Measurements from ENCODE around the gene SLC34A3. TPM values are rescaled to one million over a fixed set of nuclear protein-coding genes. Genes with fewer than 3 reads are reported as not detected.

The SLC34A3 gene
- polyA plus RNA-seq, 3 donors from 2014 or later: not detected

DNA sequence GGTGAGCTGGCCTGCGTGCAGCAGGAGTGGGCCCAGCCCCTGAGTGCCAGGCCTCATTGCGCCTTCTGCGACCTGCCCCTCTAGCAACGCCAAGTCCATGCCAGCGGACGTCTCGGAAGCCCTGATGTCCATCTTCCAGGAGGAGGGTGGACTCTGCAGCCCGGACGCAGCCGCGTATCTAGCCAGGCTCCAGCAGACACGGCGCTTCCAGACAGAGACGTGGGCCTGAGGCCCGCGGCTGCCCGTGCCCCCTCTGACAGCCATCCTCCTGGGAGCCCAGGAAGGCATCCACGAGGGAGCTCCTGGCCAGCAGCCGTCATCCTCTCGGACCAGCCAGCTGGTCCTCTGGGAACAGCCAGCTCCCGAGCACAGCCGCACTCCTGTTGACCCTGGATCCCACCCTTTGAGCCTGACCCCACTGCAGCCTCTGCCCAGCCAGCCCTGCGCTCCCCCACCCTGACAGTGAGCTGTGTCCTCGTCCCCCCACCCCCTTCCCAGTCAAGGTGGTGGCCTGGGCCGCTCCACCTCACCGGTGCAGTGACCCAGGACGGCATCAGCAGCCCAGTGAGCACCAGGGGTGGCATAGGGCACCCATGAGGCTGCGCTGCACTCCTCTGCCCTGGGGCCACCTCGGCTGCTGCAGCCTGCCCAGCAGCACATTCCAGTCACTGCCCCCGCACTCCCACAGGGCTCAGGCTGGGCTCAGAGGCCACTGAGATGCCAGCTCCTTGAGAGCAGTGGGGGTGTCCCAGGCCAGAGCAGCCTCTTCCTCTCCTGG lies 14.3 kb upstream of the SLC34A3 start:
- Mint-ChIP-seq H3K4me1 (no peaks in the 10 kb centered on the region), H3K27me3 (ENCODE audit: low read depth in 3 of 3) (peaks cover 0 to 2% (median 0%) of the 10 kb centered on the region in 3 donors), H3K36me3 (no peaks in the 10 kb centered on the region), H3K9me3 (peaks cover 0 to under 1% (median 0%) of the 10 kb centered on the region in 6 donors), H3K4me3 (no peak overlapping the region), H3K27ac (no peak overlapping the region)
- DNase-seq: no peak

DNA sequence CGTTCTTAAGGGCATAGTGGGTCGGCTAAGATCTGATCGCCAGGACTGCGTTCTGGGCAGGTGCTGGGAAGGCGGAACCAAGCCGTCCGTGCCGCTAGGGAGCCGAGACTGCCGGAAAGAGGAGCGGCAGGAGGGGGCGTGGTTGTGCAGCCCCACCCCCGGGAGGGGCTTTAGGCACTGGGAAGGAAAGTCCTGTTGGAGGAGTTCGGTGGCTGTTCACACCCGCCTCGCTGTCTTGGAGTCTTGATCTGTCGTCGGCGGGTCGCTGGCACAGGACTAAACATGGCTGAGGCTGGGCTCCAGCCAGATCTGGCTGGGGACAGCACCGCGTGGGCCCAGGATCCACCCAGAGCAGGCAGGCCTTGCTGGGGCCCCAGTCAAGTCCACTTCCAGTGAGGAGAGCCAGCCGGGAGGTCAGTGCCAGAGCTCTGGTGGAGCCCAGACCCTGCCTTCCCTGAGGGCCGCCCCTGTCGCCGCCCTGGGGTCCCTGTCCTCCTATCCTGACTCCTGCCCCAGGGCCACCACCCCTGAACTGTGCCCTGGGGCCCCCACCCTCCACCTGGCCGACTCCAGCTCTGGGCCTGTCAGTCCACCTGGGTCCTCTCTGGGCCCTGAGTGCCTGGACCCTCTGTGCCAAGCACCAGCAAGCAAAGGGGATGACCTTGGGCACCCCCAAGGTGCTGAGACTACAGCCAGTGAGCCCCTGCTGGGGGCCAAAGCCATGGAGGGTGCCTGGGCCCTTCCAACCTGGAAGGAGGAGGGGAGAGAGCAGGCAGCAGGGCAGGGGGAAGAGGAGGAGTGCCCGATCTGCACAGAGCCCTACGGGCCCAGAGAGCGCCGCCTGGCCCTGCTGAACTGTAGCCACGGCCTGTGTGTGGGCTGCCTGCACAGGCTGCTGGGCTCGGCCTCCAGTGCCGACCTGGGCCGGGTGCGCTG lies 13.2 kb upstream of the SLC34A3 start:
- no peaks in the 10 kb centered on the region for H3K36me3 Mint-ChIP-seq
- no peaks in the 10 kb centered on the region for H3K9me3 Mint-ChIP-seq
- H3K27ac Mint-ChIP-seq: no peak overlapping the region
- no peak for DNase-seq
- peaks cover 0 to 2% (median 0%) of the 10 kb centered on the region in 3 donors for H3K27me3 Mint-ChIP-seq (ENCODE audit: low read depth in 3 of 3)
- no peaks in the 10 kb centered on the region for H3K4me1 Mint-ChIP-seq
- no peak overlapping the region for H3K4me3 Mint-ChIP-seq

DNA sequence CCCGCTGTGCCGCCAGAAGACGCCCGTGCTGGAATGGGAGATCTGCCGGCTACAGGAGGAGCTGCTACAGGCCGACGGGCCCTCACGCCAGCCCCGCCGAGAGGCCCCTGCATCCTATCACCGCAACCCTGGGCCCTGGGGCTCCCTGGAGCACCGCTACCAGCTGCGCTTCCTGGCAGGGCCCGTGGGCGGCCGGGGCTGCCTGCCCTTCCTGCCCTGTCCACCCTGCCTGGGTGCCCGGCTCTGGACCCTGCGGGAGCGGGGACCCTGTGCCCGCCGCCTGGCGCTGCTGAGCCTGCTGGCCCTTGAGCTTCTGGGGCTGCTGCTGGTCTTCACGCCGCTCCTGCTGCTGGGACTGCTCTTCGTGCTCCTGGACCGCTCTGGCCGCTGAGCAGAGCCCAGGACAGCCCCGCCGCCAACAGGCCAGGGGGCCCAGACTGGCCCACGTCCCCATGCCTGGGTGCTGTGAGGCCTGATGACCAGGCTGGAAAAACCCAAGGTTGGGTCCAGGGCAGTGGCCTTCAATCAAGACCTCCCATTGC lies 12.4 kb upstream of the SLC34A3 start:
- no peaks in the 10 kb centered on the region for H3K9me3 Mint-ChIP-seq
- no peak overlapping the region for H3K27ac Mint-ChIP-seq
- H3K36me3 Mint-ChIP-seq: no peaks in the 10 kb centered on the region
- H3K27me3 Mint-ChIP-seq (ENCODE audit: low read depth in 3 of 3): peaks cover 0 to 4% (median under 1%) of the 10 kb centered on the region in 3 donors
- DNase-seq: no peak
- no peak overlapping the region for H3K4me3 Mint-ChIP-seq
- peaks cover 0 to 2% of the 10 kb centered on the region in 2 donors for H3K4me1 Mint-ChIP-seq

DNA sequence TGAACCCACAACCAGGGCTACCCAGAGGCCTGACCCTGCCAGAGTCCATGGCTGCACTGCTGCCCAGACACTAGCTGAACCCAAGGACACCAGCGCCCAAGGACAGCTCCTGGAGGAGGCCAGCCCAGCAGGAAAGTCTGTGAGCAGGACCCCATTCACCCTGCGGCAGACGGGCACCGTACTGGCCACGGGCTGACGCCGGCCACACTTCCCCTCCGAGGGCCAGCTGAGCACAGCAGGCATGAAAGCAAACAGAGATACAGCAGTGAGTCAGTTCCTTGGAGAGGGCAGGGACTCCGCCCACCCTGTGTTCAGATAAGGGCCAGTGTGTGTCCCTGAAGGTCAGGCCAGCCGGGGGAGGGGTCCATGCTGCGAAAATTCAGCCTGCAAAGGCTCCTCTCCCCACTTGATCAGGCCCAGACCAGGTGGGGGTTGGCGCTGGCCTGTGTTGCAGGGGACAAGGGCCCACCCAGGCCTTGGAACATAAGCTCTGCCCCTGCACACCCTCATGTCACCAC lies 11.9 kb upstream of the SLC34A3 start:
- Mint-ChIP-seq H3K27ac (no peak overlapping the region), H3K9me3 (no peaks in the 10 kb centered on the region), H3K27me3 (ENCODE audit: low read depth in 3 of 3) (peaks cover 0 to 7% (median 4%) of the 10 kb centered on the region in 3 donors), H3K4me1 (peaks cover 0 to 2% of the 10 kb centered on the region in 2 donors), H3K4me3 (no peak overlapping the region), H3K36me3 (no peaks in the 10 kb centered on the region)
- no peak for DNase-seq

DNA sequence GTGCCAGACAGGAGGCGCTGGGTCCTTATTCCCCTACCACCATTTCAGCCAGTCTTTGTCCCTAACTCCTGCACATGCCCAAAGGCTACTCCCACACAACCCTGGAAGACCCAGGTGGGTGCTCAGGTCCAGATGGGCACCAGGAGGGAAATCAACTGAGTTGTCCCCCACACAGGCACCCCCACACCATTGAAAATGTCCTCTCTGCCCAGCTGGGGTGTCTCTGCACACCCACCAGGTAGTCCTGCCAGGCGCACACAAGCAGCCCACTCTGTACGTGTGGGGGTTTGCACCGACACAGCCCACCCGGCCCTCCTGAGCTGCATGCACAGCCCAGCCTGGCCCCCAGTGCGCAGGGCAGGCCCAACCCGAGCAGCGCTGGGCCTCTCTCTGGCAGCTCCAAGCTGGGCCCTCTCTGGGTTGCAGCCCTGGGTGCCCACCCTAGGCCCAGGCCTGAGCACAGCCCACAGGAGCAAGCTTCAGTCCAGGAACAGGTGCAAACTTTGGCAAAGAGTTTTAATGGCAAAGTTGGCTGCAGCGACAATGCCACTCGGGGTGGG lies 10.9 kb upstream of the SLC34A3 start:
- no peak overlapping the region for H3K4me3 Mint-ChIP-seq
- DNase-seq: no peak
- H3K27ac Mint-ChIP-seq: no peak overlapping the region
- no peaks in the 10 kb centered on the region for H3K9me3 Mint-ChIP-seq
- peaks cover 0 to 2% of the 10 kb centered on the region in 2 donors for H3K4me1 Mint-ChIP-seq
- peaks cover 0 to 7% (median 4%) of the 10 kb centered on the region in 3 donors for H3K27me3 Mint-ChIP-seq (ENCODE audit: low read depth in 3 of 3)
- no peaks in the 10 kb centered on the region for H3K36me3 Mint-ChIP-seq

DNA sequence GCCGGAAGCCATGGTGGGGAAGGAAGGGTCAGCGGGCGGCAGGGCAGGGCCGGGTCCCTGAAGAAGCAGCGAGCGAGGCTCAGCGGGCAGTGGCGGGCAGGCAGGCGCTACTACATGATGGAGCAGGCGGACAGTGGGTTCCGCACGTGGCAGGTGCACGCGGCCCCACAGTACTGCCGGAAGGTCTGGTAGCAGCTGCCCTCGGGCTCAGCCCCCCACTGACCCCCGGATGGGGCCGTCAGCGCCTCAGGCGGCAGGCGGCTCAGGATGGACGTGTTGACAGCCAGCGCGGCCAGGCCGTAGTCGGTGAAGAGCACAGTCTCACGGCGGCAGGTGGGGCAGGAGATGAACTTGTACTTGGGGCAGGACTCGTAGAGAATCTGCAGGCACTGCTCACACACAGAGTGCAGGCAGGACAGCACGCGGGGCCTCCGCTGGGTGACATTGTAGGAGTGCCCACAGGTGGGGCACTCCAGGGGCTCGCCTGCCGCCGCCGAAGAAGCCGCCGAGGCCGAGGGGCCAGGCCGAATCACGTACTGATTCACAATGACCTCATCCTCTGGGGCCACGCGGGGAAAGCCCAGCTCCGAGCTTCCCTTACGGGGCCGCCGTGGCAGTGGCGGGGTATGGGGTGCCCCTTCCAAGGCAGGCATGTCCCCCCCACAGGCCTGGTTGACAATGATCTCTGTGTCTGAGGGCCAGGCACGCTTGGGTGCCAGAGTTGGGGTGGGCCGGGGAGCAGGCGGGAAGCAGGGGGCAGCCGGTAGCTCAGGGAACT lies 10.2 kb upstream of the SLC34A3 start:
- H3K27me3 Mint-ChIP-seq (ENCODE audit: low read depth in 3 of 3): peaks cover 0 to 7% (median 4%) of the 10 kb centered on the region in 3 donors
- peaks cover 0 to 2% of the 10 kb centered on the region in 2 donors for H3K4me1 Mint-ChIP-seq
- H3K9me3 Mint-ChIP-seq: no peaks in the 10 kb centered on the region
- no peaks in the 10 kb centered on the region for H3K36me3 Mint-ChIP-seq
- DNase-seq: no peak
- H3K27ac Mint-ChIP-seq: no peak overlapping the region
- peak overlapping the region in 1 of 5 donors; percentile 3 for H3K4me3 Mint-ChIP-seq

DNA sequence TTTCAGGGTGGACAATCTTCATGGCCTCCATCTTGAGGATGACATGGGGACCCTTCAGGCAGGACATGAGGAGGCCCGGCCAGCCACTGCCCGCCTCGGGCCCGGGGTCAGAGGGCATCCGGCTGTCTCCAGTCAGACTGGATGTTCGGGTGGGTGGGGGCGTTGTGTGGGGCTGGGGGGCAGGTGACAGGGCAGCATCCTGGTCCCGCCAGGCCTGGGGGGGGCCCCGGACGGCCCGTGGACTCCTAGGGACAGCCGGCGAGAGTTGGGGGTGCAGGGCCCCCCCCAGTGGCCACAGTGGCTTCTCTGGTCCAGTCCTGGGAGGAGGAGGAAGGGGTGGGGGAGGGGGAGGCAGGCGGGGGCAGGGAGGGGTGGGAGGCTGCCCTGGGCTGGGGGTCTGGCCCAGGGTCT lies 9.6 kb upstream of the SLC34A3 start:
- peaks cover 0 to 7% (median 4%) of the 10 kb centered on the region in 3 donors for H3K27me3 Mint-ChIP-seq (ENCODE audit: low read depth in 3 of 3)
- no peak overlapping the region for H3K27ac Mint-ChIP-seq
- no peaks in the 10 kb centered on the region for H3K36me3 Mint-ChIP-seq
- H3K9me3 Mint-ChIP-seq: no peaks in the 10 kb centered on the region
- DNase-seq: no peak
- peak overlapping the region in 1 of 5 donors; percentile 3 for H3K4me3 Mint-ChIP-seq
- peaks cover 0 to 2% of the 10 kb centered on the region in 2 donors for H3K4me1 Mint-ChIP-seq

DNA sequence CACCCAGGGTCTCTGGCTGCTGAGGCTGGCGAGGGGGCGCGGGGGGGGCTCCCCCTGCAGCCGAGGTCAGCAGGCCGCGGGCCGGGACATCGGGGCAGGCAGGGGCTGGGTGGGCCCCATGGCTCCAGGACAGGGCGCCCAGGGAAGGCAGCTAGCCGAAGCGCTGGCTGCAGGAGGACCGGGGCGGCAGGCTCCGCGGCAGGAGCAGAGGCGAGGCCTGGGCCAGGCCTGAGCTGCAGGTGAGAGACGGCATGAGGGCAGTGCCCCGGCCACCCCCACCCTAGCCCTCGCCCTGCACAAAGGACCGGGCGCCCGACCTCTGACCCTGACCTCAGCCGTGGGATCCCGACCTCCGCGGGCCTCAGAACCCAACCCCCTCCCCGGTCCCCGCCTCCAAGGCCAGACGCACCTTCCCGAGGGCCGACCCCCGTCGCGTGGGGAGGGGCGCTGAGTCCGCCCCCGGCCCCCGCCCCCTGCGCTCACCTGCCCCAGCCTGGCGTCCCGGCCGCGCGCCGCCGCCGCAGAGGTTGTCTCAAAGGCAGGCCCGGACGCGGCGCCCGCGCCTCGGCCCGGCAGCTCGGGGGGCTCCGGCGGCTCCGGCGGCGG lies 9.1 kb upstream of the SLC34A3 start:
- Mint-ChIP-seq H3K4me1 (peaks cover 0 to 2% of the 10 kb centered on the region in 2 donors), H3K9me3 (no peaks in the 10 kb centered on the region), H3K4me3 (no peak overlapping the region), H3K36me3 (no peaks in the 10 kb centered on the region), H3K27ac (no peak overlapping the region), H3K27me3 (ENCODE audit: low read depth in 3 of 3) (peaks cover 0 to 7% (median 7%) of the 10 kb centered on the region in 3 donors)
- no peak for DNase-seq

DNA sequence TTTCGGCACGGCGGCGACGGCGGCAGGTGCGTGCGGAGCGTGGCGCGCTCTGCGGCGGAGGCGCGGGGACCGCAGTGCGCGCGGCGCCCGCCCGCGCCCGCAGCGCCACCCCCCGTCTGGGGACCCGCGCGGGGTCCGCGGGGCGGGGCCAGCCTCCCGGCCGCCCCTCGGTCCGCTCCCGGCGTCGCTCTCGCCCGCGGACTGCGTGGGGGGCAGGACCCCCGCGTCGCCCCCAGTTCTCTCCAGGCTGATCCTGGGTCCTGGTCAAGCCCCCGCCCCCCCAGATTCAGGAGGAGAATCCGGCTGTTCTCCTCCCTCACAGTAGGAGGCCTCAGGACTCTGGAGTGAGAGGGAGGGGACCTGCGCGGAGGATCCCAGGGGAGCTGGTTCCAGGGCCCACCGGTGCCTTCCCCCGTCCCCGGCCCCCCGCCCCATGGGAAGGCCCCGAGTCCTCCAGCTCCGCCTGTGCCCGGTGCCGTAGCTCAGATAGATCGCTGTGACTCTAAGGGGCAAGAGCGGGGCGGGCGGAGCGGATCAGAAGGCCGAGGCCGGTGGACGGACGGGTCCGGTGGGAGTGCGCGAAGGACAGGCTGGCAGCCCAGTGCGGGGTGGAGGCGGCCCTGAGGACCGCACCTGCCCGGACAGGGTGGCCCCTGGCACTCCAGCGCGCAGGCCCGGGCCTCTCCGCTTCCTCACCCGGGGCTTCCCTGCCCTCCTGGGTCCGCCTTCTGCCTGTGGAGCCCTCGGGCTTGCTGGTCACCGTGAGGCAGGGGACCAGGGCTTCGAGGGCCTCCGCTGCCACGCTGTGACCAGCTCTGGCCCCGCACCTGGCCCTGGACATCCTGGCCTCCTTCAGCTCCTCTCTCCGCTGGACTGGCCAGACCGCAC lies 8.3 kb upstream of the SLC34A3 start, which contains the start of gene RNF208:
RNF208 (minus strand) TSS at position 51 of the 888 bp plus-strand sequence. CDS start 1,028 bp downstream, outside the sequence.
- no peaks in the 10 kb centered on the region for H3K9me3 Mint-ChIP-seq
- peak within 1 kb of the TSS; percentile 66 to 83 (median 79) for H3K4me3 Mint-ChIP-seq
- peak; percentile 11 to 20 (median 15) for DNase-seq
- peaks cover 0 to 7% (median 7%) of the 10 kb centered on the region in 3 donors for H3K27me3 Mint-ChIP-seq (ENCODE audit: low read depth in 3 of 3)
- H3K4me1 Mint-ChIP-seq: peaks cover 0 to 2% of the 10 kb centered on the region in 2 donors
- peak within 1 kb of the TSS in 4 of 6 donors; percentile 37 to 85 (median 64) for H3K27ac Mint-ChIP-seq
- H3K36me3 Mint-ChIP-seq: no peaks in the 10 kb centered on the region

DNA sequence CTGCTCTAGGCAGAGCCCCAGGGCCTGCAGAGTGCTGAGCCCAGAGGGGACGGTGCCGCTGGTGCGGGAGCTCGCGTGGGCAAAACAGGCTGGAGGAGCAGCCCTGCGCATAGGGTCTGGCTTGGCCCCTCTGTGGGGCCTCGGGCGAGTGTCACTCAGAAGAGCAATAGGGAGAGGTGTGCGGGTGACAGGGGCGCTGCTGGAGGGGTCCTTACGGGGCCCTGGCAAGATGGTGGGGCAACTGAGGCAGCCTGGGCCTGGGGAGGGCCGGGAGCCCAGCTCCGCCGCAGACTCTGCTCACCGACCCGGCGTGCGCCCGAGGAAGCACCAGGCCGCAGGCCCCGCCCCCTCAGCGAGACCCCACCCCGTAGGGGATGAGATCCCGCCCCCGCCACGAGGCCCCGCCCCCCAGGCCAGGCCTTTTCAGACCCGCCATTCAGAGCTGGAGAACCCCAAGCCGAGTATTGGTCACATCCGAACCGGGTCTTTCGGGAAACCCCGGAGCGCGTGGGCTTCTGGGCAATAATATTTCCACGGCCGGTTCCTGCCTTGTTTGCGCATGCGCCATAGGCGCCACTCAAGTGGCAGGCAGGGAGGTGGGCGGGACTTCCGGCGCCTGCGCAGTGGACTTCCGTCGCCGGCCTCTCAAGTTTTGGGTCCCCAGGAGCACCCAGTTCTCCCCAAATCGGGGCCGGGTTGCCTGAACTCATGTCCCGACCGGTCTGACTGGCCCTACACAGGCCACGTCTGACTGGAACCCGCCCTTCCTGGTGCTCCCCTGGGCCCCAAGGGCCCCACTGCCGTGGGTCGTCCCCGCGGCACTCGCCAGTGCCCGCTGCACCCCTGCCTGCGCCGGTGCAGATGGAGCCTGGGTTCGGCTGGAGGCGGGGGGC lies 7.4 kb upstream of the SLC34A3 start:
- peaks cover 0 to 10% (median 7%) of the 10 kb centered on the region in 3 donors for H3K27me3 Mint-ChIP-seq (ENCODE audit: low read depth in 3 of 3)
- peak; percentile 98 to 99 (median 99) for DNase-seq
- no peaks in the 10 kb centered on the region for H3K9me3 Mint-ChIP-seq
- H3K27ac Mint-ChIP-seq: peak overlapping the region in 5 of 6 donors; percentile 37 to 85 (median 48)
- H3K4me3 Mint-ChIP-seq: peak overlapping the region; percentile 66 to 83 (median 79)
- peaks cover 0 to 2% of the 10 kb centered on the region in 2 donors for H3K4me1 Mint-ChIP-seq
- no peaks in the 10 kb centered on the region for H3K36me3 Mint-ChIP-seq

All from immature natural killer cell (primary cell).